HepG2 (cell line): ENCODE results near the gene ANKK1. TPM values are rescaled to one million over a fixed set of nuclear protein-coding genes. Genes with fewer than 3 reads are reported as not detected.

Experiments
- ATAC-seq: fragments of 200-7000 bp; cut with Tn5 transposase; 3 replicates; pipeline ENCODE4 v1.9.1; 2020; ENCODE audit warnings: mild to moderate bottlenecking, moderate library complexity
- BruUV-seq: library from RNA; stranded (reverse); fragments of 400-500 nt; replicated peaks from 2 replicates; lab custom pipeline; 2021; lab: Mats Ljungman, UMichigan
- CTCF ChIA-PET: fragments of 300-600 bp; formaldehyde crosslinking; extraction: SDS; loops from one replicate; lab custom pipeline; 2021; ENCODE audit warnings: low total read pairs, inconsistent platforms, low intra/inter-chr PET ratio; lab: Yijun Ruan, JAX
- POLR2A ChIA-PET: fragments of 350-600 bp; sonication (Branson Sonifier 250); formaldehyde crosslinking; loops from one replicate; lab custom pipeline; 2020; ENCODE audit warnings: antibody characterized with exemption, inconsistent platforms; lab: Yijun Ruan, JAX
- DNase-seq: peaks from one replicate; pipeline ENCODE4 v3.0.0-alpha.2; 2015; ENCODE audit warnings: low spot score
- FAIRE-seq: peaks from 3 replicates; lab custom pipeline; 2011; peaks lifted over from hg19 to GRCh38; lab: Jason Lieb, UNC
- H2AFZ ChIP-seq: one replicate; pipeline ENCODE4 v1.6.1; 2011; ENCODE audit warnings: low read length, inconsistent platforms
- H3K27ac ChIP-seq: fragments of 300-600 bp; 3 replicates; pipeline ENCODE4 v1.8.0; 2011; ENCODE audit warnings: mixed run types, mild to moderate bottlenecking, mixed read lengths, low read length, inconsistent platforms; ENCODE audit not compliant: insufficient read depth; ENCODE audit errors: extremely low read length
- H3K27me3 ChIP-seq, 2 experiments: fragments of 200-600 bp in 1 of 2; 2 replicates in 1 of 2; 3 replicates in 1 of 2; pipeline versions ENCODE4 v1.6.0 to v1.8.0; 2011; ENCODE audit warnings: low read length in 2 of 2, mild to moderate bottlenecking in 2 of 2, moderate library complexity in 2 of 2, inconsistent platforms in 1 of 2; ENCODE audit not compliant: insufficient read depth in 2 of 2, control insufficient read depth in 1 of 2
- H3K36me3 ChIP-seq, 2 experiments: fragments of 200-600 bp in 1 of 2; replicated peaks in 1 of 2; 2 replicates in 1 of 2; 3 replicates in 1 of 2; pipeline versions ENCODE4 v1.5.1 to v1.8.0; 2011; ENCODE audit warnings: low read length in 2 of 2, inconsistent platforms in 1 of 2; ENCODE audit not compliant: insufficient read depth in 2 of 2, control insufficient read depth in 1 of 2
- H3K4me1 ChIP-seq: 2 replicates; pipeline ENCODE4 v1.5.1; 2012; ENCODE audit warnings: low read length, inconsistent platforms; ENCODE audit not compliant: insufficient read depth
- H3K4me2 ChIP-seq: 2 replicates; pipeline ENCODE4 v1.6.0; 2011; ENCODE audit warnings: low read depth, low read length, inconsistent platforms
- H3K4me3 ChIP-seq, 3 experiments: fragments of 200-600 bp in 1 of 3; sonication (generic), shearing (Covaris generic) in 1 of 3; replicated peaks in 1 of 3; 2 replicates each; pipeline ENCODE4 v1.5.1; 2011 to 2016; ENCODE audit warnings: low read length in 3 of 3, inconsistent platforms in 2 of 3, low read depth in 2 of 3, mild to moderate bottlenecking in 2 of 3, control low read depth in 1 of 3, mixed read lengths in 1 of 3; ENCODE audit not compliant: insufficient read depth in 1 of 3
- H3K79me2 ChIP-seq: one replicate; pipeline ENCODE4 v1.6.1; 2011; ENCODE audit warnings: low read length, inconsistent platforms; ENCODE audit not compliant: insufficient read depth
- H3K9ac ChIP-seq: 2 replicates; pipeline ENCODE4 v1.6.0; 2011; ENCODE audit warnings: mild to moderate bottlenecking, low read depth, low read length, inconsistent platforms; ENCODE audit not compliant: insufficient read depth
- H3K9me3 ChIP-seq: 2 replicates; pipeline ENCODE4 v1.5.1; 2012; ENCODE audit warnings: mild to moderate bottlenecking, low read length
- H4K20me1 ChIP-seq: 2 replicates; pipeline ENCODE4 v1.6.0; 2011; ENCODE audit warnings: inconsistent platforms, mild to moderate bottlenecking, low read length, moderate library complexity; ENCODE audit not compliant: insufficient read depth
- ADNP ChIP-seq: sonication (generic); formaldehyde crosslinking; IDR thresholded peaks from 2 replicates; pipeline ENCODE4 v1.4.0; 2020; ENCODE audit warnings: missing genetic modification reagents
- ATF4 ChIP-seq, 2 experiments: fragments of 450-650 bp in 1 of 2; sonication (generic) in 1 of 2; formaldehyde crosslinking; IDR thresholded peaks; 2 replicates each; pipeline versions ENCODE4 v1.5.0 to v1.8.0; 2020 to 2022; ENCODE audit warnings: mild to moderate bottlenecking in 1 of 2, missing genetic modification reagents in 1 of 2
- HMG20A ChIP-seq: IDR thresholded peaks from 2 replicates; pipeline ENCODE4 v1.6.1; 2016; ENCODE audit warnings: borderline replicate concordance
- HNF4A ChIP-seq: sonication (generic); formaldehyde crosslinking; IDR thresholded peaks from 2 replicates; pipeline ENCODE4 v1.4.0; 2020; ENCODE audit warnings: missing genetic modification reagents
- NAIF1 ChIP-seq: sonication (generic); formaldehyde crosslinking; IDR thresholded peaks from 2 replicates; pipeline ENCODE4 v1.5.0; 2020; ENCODE audit warnings: mild to moderate bottlenecking, missing genetic modification reagents, borderline replicate concordance
- ONECUT2 ChIP-seq: sonication (generic); formaldehyde crosslinking; IDR thresholded peaks from 2 replicates; pipeline ENCODE4 v1.4.0; 2020; ENCODE audit warnings: missing genetic modification reagents
- PAWR ChIP-seq: sonication (generic); formaldehyde crosslinking; IDR thresholded peaks from 2 replicates; pipeline ENCODE4 v1.4.0; 2020; ENCODE audit warnings: missing genetic modification reagents, mild to moderate bottlenecking, borderline replicate concordance
- SOX5 ChIP-seq: IDR thresholded peaks from 2 replicates; pipeline ENCODE4 v1.6.1; 2016; ENCODE audit warnings: borderline replicate concordance
- XBP1 ChIP-seq: sonication (generic); formaldehyde crosslinking; IDR thresholded peaks from 2 replicates; pipeline ENCODE4 v1.5.0; 2020; ENCODE audit warnings: missing genetic modification reagents
- ZFP82 ChIP-seq: sonication (generic); formaldehyde crosslinking; IDR thresholded peaks from 2 replicates; pipeline ENCODE4 v1.5.1; 2020; ENCODE audit warnings: mild to moderate bottlenecking, missing genetic modification reagents, borderline replicate concordance
- ZNF136 ChIP-seq: sonication (generic); formaldehyde crosslinking; IDR thresholded peaks from 2 replicates; pipeline ENCODE4 v1.8.1; 2022; ENCODE audit warnings: low read depth, mild to moderate bottlenecking, moderate library complexity, missing genetic modification reagents
- ZNF563 ChIP-seq: sonication (generic); formaldehyde crosslinking; IDR thresholded peaks from 2 replicates; pipeline ENCODE4 v1.8.0; 2022; ENCODE audit warnings: mild to moderate bottlenecking, moderate library complexity, missing genetic modification reagents
- ZNF569 ChIP-seq: sonication (generic); formaldehyde crosslinking; IDR thresholded peaks from 2 replicates; pipeline ENCODE4 v1.5.0; 2020; ENCODE audit warnings: mild to moderate bottlenecking, missing genetic modification reagents, moderate library complexity, borderline replicate concordance
- WGBS: methylation state at CpG from one replicate; pipeline ENCODE4 v1.1.6; 2017; ENCODE audit warnings: low lambda C conversion rate; 5-methylcytosine and 5-hydroxymethylcytosine counted together
- in situ Hi-C: cut with HindIII; loops from 2 replicates; pipeline ENCODE4 v1.10.0; 2017; ENCODE audit warnings: low pct_unique_long_range_greater_than_20kb; ENCODE audit not compliant: extremely low pct_ligation_motif_present
- intact Hi-C: fragments of 100-400 bp; cut with micrococcal nuclease; formaldehyde crosslinking; loops from one replicate; pipeline ENCODE4 v1.10.0; 2022; ENCODE audit not compliant: unreplicated experiment
- polyA plus RNA-seq, 8 experiments: library from polyadenylated mRNA; depleted of rRNA in 3 of 8; stranded (reverse) in 7 of 8; unstranded in 1 of 8; fragments of >200 nt; fragmentation: Illumina TruSeq in 4 of 8; extraction: Trizol in 4 of 8; gene quantifications; 2 replicates each; pipeline versions ENCODE4 v1.2.1 to v1.2.3, GENCODE V29; 2011 to 2016; ENCODE audit warnings: low read depth in 4 of 8, missing spikeins in 1 of 8, mixed read lengths in 1 of 8; ENCODE audit not compliant: insufficient read depth in 1 of 8
- total RNA-seq, 5 experiments: library from RNA; depleted of rRNA; stranded (reverse); fragments of >200 nt; fragmentation: Illumina TruSeq; extraction: Trizol; gene quantifications; 2 replicates each; pipeline ENCODE4 v1.2.3, GENCODE V29; 2016; ENCODE audit warnings: low read depth in 1 of 5
- TF ChIP-seq, protein P1 (sequence below): sonication (generic); formaldehyde crosslinking; IDR thresholded peaks from 2 replicates; pipeline ENCODE4 v1.5.1; 2020; ENCODE audit warnings: missing genetic modification reagents, mild to moderate bottlenecking, borderline replicate concordance
- TF ChIP-seq, protein P2 (sequence below): sonication (generic); formaldehyde crosslinking; IDR thresholded peaks from 2 replicates; pipeline ENCODE4 v1.5.1; 2020; ENCODE audit warnings: mild to moderate bottlenecking, missing genetic modification reagents, borderline replicate concordance

The ANKK1 gene
- total and polyA plus RNA-seq, 2 of the 13 experiments (the other 11 are each of a cell fraction or from before 2014, with no cell fraction given): 0.04 to 0.22 TPM

- intact Hi-C loops: no loop called here
- Histone ChIP-seq H3K9ac (no peak overlapping the region), H3K4me2 (no peak overlapping the region), H3K79me2 (no peaks in the 10 kb centered on the region), H3K36me3 (no peaks in the 10 kb centered on the region), H4K20me1 (no peaks in the 10 kb centered on the region), H3K4me3 (no peak overlapping the region), H3K27me3 (no peaks in the 10 kb centered on the region), H3K9me3 (0 out of 2 replicates have a peak, but pooled peaks cover 3% of the 10 kb centered on the region), H2AFZ (no peak overlapping the region), H3K4me1 (no peaks in the 10 kb centered on the region), H3K27ac (no peak overlapping the region)
- ATAC-seq (no peak), DNase-seq (no peak), FAIRE-seq (no peak)
- TF ChIP-seq NAIF1 (CRISPR knock-in tag) (no peak), HMG20A (CRISPR knock-in tag) (no peak), ATF4 (CRISPR knock-in tag; IDR thresholded peaks at IDR 0.05) (no peak), ZNF569 (CRISPR knock-in tag) (no peak), HNF4A (CRISPR knock-in tag) (no peak), ZNF136 (CRISPR knock-in tag) (no peak), PAWR (CRISPR knock-in tag) (no peak), SOX5 (CRISPR knock-in tag) (no peak), ONECUT2 (CRISPR knock-in tag) (no peak), XBP1 (no peak), ADNP (CRISPR knock-in tag) (no peak), ZNF563 (CRISPR knock-in tag) (no peak), ZFP82 (no peak)
- TF ChIP-seq, protein P1, sequence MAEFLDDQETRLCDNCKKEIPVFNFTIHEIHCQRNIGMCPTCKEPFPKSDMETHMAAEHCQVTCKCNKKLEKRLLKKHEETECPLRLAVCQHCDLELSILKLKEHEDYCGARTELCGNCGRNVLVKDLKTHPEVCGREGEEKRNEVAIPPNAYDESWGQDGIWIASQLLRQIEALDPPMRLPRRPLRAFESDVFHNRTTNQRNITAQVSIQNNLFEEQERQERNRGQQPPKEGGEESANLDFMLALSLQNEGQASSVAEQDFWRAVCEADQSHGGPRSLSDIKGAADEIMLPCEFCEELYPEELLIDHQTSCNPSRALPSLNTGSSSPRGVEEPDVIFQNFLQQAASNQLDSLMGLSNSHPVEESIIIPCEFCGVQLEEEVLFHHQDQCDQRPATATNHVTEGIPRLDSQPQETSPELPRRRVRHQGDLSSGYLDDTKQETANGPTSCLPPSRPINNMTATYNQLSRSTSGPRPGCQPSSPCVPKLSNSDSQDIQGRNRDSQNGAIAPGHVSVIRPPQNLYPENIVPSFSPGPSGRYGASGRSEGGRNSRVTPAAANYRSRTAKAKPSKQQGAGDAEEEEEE (CRISPR knock-in tag): no peak
- TF ChIP-seq, protein P2, sequence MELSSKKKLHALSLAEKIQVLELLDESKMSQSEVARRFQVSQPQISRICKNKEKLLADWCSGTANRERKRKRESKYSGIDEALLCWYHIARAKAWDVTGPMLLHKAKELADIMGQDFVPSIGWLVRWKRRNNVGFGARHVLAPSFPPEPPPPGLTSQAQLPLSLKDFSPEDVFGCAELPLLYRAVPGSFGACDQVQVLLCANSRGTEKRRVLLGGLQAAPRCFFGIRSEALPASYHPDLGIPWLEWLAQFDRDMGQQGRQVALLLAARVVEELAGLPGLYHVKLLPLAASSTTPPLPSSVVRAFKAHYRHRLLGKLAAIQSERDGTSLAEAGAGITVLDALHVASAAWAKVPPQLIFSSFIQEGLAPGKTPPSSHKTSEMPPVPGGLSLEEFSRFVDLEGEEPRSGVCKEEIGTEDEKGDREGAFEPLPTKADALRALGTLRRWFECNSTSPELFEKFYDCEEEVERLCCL (CRISPR knock-in tag): no peak
- in situ Hi-C loops: no loop called here
- WGBS: 95% methylated on average over 11 of the region's 11 CpGs
- POLR2A ChIA-PET: no interaction called here
- CTCF ChIA-PET: no interaction called here
- BruUV-seq: no TSS peak
These were observed 37.1 kb upstream of the ANKK1 start for GRCh38 chr11:113350336-113351067.
